IMR-90 (cell line): ENCODE measurements around the gene MIXL1.

Experiments
- BHLHE40 ChIP-seq: fragments of 150-350 bp; IDR thresholded peaks from 2 replicates; pipeline ENCODE4 v1.6.1; 2016; ENCODE audit warnings: mild to moderate bottlenecking, low read depth, low read length
- CEBPB ChIP-seq: IDR thresholded peaks from 2 replicates; pipeline ENCODE4 v1.6.1; 2012; ENCODE audit warnings: low read depth, low read length, improper control_type of control experiment
- CHD1 ChIP-seq: IDR thresholded peaks from 2 replicates; pipeline ENCODE4 v1.6.1; 2012; ENCODE audit warnings: low read depth, low read length, improper control_type of control experiment
- CTCF ChIP-seq: conservative IDR thresholded peaks from 2 replicates; pipeline ENCODE4 v1.5.1; 2012; ENCODE audit warnings: mild to moderate bottlenecking, low read depth, low read length, improper control_type of control experiment
- POLR2A ChIP-seq: IDR thresholded peaks from 2 replicates; pipeline ENCODE4 v1.6.1; 2012; ENCODE audit warnings: mild to moderate bottlenecking, low read depth, low read length
- RCOR1 ChIP-seq: IDR thresholded peaks from 2 replicates; pipeline ENCODE4 v1.6.1; 2012; ENCODE audit warnings: mild to moderate bottlenecking, low read length, improper control_type of control experiment; ENCODE audit not compliant: insufficient replicate concordance
- RFX5 ChIP-seq: IDR thresholded peaks from 2 replicates; pipeline ENCODE4 v1.8.0; 2012; ENCODE audit warnings: low read depth, mild to moderate bottlenecking, low read length, moderate library complexity

DNA sequence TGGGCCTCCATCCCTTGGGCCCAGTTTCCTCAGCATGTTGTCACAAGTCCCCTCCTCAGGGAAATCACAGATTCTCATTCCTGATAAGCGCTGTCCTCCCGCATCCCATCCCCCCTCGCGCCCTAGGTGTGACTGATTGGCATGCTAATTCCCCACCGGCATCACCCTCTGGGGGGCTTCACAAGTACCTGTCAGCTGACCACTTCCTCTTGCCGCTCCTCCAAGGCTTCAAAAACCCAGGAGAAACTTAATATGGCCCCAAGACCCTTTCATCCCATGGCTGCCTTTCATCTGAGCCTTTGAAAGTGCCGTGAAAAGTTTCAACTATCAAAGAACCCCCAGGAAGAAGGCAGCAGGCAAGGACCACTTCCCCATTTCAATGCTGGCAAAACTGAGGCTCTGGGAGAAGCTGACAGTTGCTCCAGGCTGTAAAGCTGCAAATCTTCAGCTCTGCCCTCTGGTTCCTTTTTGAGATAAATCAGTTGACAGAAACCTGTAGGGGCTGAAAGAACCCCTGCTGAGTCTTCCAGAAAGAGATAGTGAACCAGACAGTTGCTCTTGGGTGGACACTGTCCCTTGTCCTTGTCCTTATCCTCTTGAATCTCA, 12.8 kb upstream of the MIXL1 start:
- TF ChIP-seq RCOR1 (no peak), BHLHE40 (no peak), POLR2A (no peak), RFX5 (no peak), CTCF (no peak), CHD1 (no peak), CEBPB (no peak)
